ENCODE data around the gene IL1F10. TPM values are rescaled to one million over a fixed set of nuclear protein-coding genes. Genes with fewer than 3 reads are reported as not detected.

Gene IL1F10
- total and polyA plus RNA-seq, 2 of the 13 experiments (the other 11 are each of a cell fraction or from before 2014, with no cell fraction given) = not detected

DNA sequence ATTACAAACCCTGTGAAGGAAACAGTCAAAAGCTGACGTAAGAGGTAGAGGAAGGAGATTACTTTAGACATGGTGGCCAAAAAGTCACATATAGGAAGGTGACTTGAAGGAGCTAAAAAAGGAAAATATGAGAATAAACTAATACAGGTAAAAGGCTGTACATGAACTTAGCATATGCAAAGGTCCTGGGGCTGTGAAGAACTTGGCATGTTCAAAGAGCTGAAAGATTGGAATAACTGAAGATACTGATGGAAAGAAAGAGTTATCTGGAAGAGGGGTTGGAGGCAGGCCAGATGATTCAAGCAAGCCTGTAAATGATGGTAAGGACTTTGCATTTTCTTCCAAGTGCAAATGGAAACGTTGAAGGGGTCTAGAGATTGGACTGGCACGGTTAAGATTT, 49.3 kb upstream of the IL1F10 start:
- no peak for FAIRE-seq
- Histone ChIP-seq H3K79me2 (ENCODE audit: insufficient read depth, low read length) (no peaks in the 10 kb centered on the region), H3K4me1 (ENCODE audit: insufficient read depth, low read length) (no peaks in the 10 kb centered on the region), H3K4me3 (replicated peaks in 1 of 3; ENCODE audit: insufficient read depth in 1 of 3, low read depth in 2 of 3, low read length in 3 of 3) (no peak overlapping the region), H3K27ac (ENCODE audit: extremely low read length, insufficient read depth, low read length) (no peak overlapping the region), H3K9me3 (ENCODE audit: low read length) (no peaks in the 10 kb centered on the region), H2AFZ (ENCODE audit: low read length) (no peak overlapping the region), H4K20me1 (ENCODE audit: insufficient read depth, low read length) (no peaks in the 10 kb centered on the region), H3K36me3 (replicated peaks in 1 of 2; ENCODE audit: control insufficient read depth in 1 of 2, insufficient read depth in 2 of 2, low read length in 2 of 2) (no peaks in the 10 kb centered on the region), H3K9ac (ENCODE audit: insufficient read depth, low read depth, low read length) (no peak overlapping the region), H3K27me3 (ENCODE audit: control insufficient read depth in 1 of 2, insufficient read depth in 2 of 2, low read length in 2 of 2) (peaks cover 0 to 3% of the 10 kb centered on the region in 2 experiments; a peak in 1 of 5 replicates), H3K4me2 (ENCODE audit: low read depth, low read length) (no peak overlapping the region)
- POLR2A ChIA-PET = no interaction called here
- BruUV-seq (replicated peaks) = no TSS peak
- CTCF ChIA-PET (ENCODE audit: low intra/inter-chr PET ratio, low total read pairs) = no interaction called here
- intact Hi-C loops (cut with micrococcal nuclease; ENCODE audit: unreplicated experiment) = no loop called here
- ATAC-seq = no peak
- WGBS (ENCODE audit: low lambda C conversion rate) = 15% methylated on average over 3 of the region's 3 CpGs
- in situ Hi-C loops (cut with HindIII; ENCODE audit: extremely low pct_ligation_motif_present, low pct_unique_long_range_greater_than_20kb) = no loop called here
- DNase-seq (ENCODE audit: low spot score) = no peak
- TF ChIP-seq, protein P1, sequence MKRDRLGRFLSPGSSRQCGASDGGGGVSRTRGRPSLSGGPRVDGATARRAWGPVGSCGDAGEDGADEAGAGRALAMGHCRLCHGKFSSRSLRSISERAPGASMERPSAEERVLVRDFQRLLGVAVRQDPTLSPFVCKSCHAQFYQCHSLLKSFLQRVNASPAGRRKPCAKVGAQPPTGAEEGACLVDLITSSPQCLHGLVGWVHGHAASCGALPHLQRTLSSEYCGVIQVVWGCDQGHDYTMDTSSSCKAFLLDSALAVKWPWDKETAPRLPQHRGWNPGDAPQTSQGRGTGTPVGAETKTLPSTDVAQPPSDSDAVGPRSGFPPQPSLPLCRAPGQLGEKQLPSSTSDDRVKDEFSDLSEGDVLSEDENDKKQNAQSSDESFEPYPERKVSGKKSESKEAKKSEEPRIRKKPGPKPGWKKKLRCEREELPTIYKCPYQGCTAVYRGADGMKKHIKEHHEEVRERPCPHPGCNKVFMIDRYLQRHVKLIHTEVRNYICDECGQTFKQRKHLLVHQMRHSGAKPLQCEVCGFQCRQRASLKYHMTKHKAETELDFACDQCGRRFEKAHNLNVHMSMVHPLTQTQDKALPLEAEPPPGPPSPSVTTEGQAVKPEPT (CRISPR knock-in tag; IDR thresholded peaks at IDR 0.05; ENCODE audit: low read depth) = no peak
- TF ChIP-seq ZNF839 (CRISPR knock-in tag; IDR thresholded peaks at IDR 0.05; ENCODE audit: borderline replicate concordance) (no peak), ZNF570 (CRISPR knock-in tag; IDR thresholded peaks at IDR 0.05; ENCODE audit: borderline replicate concordance) (no peak), REL (CRISPR knock-in tag; conservative IDR thresholded peaks at IDR 0.05) (no peak), SALL1 (CRISPR knock-in tag; IDR thresholded peaks at IDR 0.05) (no peak), ZNF331 (CRISPR knock-in tag; IDR thresholded peaks at IDR 0.05) (no peak), ZC3H13 (CRISPR knock-in tag; IDR thresholded peaks at IDR 0.05) (no peak)
- TF ChIP-seq, protein P2, sequence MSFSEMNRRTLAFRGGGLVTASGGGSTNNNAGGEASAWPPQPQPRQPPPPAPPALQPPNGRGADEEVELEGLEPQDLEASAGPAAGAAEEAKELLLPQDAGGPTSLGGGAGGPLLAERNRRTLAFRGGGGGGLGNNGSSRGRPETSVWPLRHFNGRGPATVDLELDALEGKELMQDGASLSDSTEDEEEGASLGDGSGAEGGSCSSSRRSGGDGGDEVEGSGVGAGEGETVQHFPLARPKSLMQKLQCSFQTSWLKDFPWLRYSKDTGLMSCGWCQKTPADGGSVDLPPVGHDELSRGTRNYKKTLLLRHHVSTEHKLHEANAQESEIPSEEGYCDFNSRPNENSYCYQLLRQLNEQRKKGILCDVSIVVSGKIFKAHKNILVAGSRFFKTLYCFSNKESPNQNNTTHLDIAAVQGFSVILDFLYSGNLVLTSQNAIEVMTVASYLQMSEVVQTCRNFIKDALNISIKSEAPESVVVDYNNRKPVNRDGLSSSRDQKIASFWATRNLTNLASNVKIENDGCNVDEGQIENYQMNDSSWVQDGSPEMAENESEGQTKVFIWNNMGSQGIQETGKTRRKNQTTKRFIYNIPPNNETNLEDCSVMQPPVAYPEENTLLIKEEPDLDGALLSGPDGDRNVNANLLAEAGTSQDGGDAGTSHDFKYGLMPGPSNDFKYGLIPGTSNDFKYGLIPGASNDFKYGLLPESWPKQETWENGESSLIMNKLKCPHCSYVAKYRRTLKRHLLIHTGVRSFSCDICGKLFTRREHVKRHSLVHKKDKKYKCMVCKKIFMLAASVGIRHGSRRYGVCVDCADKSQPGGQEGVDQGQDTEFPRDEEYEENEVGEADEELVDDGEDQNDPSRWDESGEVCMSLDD (CRISPR knock-in tag; IDR thresholded peaks at IDR 0.05; ENCODE audit: borderline replicate concordance) = no peak
- TF ChIP-seq, protein P3, sequence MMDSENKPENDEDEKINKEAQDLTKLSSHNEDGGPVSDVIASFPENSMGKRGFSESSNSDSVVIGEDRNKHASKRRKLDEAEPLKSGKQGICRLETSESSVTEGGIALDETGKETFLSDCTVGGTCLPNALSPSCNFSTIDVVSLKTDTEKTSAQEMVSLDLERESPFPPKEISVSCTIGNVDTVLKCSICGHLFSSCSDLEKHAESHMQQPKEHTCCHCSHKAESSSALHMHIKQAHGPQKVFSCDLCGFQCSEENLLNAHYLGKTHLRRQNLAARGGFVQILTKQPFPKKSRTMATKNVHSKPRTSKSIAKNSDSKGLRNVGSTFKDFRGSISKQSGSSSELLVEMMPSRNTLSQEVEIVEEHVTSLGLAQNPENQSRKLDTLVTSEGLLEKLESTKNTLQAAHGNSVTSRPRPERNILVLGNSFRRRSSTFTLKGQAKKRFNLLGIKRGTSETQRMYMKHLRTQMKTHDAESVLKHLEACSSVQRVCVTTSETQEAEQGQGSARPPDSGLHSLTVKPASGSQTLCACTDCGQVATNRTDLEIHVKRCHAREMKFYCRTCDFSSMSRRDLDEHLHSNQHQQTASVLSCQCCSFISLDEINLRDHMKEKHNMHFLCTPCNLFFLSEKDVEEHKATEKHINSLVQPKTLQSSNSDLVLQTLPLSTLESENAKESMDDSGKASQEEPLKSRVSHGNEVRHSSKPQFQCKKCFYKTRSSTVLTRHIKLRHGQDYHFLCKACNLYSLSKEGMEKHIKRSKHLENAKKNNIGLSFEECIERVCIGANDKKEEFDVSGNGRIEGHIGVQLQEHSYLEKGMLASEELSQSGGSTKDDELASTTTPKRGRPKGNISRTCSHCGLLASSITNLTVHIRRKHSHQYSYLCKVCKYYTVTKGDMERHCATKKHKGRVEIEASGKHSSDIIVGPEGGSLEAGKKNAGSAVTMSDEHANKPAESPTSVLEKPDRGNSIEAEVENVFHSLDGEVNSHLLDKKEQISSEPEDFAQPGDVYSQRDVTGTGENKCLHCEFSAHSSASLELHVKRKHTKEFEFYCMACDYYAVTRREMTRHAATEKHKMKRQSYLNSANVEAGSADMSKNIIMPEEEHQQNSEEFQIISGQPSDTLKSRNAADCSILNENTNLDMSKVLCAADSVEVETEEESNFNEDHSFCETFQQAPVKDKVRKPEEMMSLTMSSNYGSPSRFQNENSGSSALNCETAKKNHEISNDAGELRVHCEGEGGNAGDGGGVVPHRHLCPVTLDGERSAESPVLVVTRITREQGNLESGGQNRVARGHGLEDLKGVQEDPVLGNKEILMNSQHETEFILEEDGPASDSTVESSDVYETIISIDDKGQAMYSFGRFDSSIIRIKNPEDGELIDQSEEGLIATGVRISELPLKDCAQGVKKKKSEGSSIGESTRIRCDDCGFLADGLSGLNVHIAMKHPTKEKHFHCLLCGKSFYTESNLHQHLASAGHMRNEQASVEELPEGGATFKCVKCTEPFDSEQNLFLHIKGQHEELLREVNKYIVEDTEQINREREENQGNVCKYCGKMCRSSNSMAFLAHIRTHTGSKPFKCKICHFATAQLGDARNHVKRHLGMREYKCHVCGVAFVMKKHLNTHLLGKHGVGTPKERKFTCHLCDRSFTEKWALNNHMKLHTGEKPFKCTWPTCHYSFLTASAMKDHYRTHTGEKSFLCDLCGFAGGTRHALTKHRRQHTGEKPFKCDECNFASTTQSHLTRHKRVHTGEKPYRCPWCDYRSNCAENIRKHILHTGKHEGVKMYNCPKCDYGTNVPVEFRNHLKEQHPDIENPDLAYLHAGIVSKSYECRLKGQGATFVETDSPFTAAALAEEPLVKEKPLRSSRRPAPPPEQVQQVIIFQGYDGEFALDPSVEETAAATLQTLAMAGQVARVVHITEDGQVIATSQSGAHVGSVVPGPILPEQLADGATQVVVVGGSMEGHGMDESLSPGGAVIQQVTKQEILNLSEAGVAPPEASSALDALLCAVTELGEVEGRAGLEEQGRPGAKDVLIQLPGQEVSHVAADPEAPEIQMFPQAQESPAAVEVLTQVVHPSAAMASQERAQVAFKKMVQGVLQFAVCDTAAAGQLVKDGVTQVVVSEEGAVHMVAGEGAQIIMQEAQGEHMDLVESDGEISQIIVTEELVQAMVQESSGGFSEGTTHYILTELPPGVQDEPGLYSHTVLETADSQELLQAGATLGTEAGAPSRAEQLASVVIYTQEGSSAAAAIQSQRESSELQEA (CRISPR knock-in tag; IDR thresholded peaks at IDR 0.05; ENCODE audit: not compliant biosample characterization) = no peak
- TF ChIP-seq, protein P4, sequence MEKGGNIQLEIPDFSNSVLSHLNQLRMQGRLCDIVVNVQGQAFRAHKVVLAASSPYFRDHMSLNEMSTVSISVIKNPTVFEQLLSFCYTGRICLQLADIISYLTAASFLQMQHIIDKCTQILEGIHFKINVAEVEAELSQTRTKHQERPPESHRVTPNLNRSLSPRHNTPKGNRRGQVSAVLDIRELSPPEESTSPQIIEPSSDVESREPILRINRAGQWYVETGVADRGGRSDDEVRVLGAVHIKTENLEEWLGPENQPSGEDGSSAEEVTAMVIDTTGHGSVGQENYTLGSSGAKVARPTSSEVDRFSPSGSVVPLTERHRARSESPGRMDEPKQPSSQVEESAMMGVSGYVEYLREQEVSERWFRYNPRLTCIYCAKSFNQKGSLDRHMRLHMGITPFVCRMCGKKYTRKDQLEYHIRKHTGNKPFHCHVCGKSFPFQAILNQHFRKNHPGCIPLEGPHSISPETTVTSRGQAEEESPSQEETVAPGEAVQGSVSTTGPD (CRISPR knock-in tag; IDR thresholded peaks at IDR 0.05) = no peak

Data from HepG2 (cell line).